Thyroid gland (tissue), 4 donors: ENCODE results near the gene HINT1.

Source experiments
- CTCF ChIP-seq, 6 experiments: fragments of 200-600 bp in 3 of 6; fragments of 450-650 bp in 3 of 6; sonication (generic) in 3 of 6; IDR thresholded peaks; one replicate each; pipeline ENCODE4 v1.5.1; 2016 to 2019; ENCODE audit warnings: antibody characterized with exemption in 6 of 6, mild to moderate bottlenecking in 2 of 6, inconsistent platforms in 1 of 6, moderate library complexity in 1 of 6
- POLR2A ChIP-seq, 2 donors: fragments of 450-650 bp; IDR thresholded peaks; one replicate each; pipeline ENCODE4 v1.6.1; 2017; ENCODE audit warnings: antibody characterized with exemption in 2 of 2, mild to moderate bottlenecking in 2 of 2, moderate library complexity in 1 of 2

DNA sequence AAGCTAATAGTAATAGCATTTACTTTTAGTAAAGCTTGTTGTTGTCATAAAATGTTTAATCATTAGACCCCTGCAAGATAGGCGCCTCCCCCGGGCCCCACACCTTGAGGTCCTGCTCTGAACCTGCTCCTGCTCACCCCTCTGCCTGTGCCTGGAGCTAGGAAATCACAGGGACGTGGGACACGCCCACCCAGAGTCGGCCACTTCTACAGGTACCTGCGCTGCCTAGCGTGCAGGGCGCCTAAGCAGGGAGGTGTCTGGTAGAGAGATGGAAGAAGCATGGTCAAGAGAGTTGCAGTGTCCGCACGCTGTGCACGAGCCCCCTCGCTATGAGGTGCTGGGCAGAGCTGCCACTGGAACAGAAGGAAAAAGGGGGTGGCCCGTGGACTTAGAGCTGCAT is 52.6 kb downstream of the HINT1 start:
- TF ChIP-seq CTCF (IDR thresholded peaks at IDR 0.05) (no peak), POLR2A (IDR thresholded peaks at IDR 0.05) (no peak)
